Kidney tubule cell (primary cell): ENCODE data around the gene BYSL.

Source experiments
- DNase-seq: peaks from one replicate; pipeline ENCODE4 v3.0.0-alpha.2; 2018; ENCODE audit warnings: low spot score

The BYSL gene

GRCh38 chr6:41914869-41915530 is 6.3 kb upstream of the BYSL start:
- DNase-seq = peak; percentile 78

DNA sequence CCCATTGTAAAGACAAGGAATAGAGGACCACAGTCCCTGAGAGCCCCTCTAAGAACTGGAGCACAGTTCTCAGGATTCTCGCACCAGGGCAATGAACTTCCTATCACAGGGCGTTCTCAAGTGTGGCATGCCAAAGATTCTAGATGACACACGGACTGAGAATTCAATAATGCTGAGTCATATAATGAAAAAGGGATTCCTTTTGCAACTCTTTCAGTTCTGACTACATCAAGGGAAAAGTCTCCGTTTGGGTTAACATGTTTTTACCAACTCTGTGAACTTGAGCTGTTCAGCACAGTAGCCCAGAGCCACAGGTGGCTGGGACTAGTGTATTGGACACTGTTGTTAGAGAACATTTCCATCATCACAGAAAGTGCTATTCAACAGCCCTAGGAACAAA is 3.8 kb upstream of the BYSL start:
- DNase-seq = peak; percentile 94

DNA sequence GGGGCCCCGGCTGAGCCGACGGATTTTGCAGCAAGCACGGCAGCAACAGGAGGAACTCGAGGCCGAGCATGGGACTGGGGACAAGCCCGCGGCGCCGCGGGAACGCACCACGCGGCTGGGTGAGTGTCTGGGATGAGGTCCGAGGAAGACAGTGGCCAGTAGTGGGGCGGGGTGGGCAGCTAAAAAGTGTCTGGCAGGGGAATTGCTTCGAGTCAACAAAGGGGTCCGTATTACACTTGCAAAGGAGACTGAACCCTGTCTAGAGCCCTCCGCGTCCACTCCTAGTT is 356 bp downstream of the BYSL start:
- DNase-seq = no peak

GRCh38 chr6:41922154-41922553 is 855 bp downstream of the BYSL start:
- DNase-seq = no peak

DNA sequence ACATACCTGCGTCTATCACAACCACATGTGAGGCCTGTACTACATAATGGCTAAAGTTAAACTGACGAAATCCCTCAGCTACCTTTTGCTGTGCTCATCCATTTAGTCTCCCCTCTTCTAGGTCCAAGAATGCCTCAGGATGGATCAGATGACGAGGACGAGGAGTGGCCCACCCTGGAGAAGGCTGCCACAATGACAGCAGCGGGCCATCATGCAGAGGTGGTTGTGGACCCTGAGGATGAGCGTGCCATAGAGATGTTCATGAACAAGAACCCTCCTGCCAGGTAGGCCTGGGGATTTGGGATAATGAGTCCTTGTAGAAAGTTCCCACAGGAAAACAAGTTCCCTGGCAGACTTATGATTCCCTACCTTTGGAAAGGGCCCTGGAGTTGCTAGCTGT is 6.0 kb downstream of the BYSL start:
- no peak for DNase-seq

DNA sequence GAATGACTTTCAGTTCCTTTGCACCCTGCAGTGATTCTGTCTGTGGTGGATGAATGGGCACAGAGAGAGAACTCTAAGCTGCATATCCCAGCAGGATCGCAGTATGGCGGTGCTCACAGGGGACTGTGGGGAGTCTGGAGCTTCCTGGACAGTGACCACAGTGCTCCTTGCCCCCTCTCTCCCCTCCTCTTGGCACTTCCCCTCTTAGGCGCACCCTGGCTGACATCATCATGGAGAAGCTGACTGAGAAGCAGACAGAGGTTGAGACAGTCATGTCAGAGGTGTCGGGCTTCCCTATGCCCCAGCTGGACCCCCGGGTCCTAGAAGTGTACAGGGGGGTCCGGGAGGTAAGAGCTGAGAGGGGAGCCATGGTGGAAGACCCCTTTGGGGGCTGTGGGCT is 8.6 kb downstream of the BYSL start:
- DNase-seq = no peak

DNA sequence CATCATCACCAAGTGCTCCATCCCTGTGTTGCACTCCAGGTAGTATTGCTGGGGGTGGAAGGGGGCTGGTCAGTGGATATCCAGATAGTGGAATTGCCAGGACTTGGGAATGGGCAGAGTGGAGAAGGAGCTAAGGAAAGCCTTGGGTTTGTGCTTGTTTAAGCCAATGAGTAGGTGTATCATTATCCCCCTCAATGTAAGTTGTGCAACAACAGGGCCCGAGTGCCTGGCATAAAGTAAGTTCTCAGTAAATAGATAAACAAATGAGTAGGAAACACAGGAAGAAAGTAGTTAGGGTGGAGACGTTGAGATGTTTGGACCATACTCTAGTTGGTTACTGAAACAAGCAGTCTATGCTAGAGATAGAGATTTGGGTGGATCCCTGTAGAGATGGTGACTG is 10.5 kb downstream of the BYSL start:
- DNase-seq = no peak

DNA sequence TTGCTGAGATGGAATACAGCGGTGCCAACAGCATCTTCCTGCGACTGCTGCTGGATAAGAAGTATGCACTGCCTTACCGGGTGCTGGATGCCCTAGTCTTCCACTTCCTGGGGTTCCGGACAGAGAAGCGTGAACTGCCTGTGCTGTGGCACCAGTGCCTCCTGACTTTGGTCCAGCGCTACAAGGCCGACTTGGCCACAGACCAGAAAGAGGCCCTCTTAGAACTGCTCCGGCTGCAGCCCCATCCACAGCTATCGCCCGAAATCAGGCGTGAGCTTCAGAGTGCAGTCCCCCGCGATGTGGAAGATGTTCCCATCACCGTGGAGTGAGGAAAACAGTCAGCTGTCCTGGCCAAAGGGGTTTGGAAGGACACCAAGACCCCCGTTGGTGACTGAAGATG is 11.1 kb downstream of the BYSL start:
- no peak for DNase-seq

DNA sequence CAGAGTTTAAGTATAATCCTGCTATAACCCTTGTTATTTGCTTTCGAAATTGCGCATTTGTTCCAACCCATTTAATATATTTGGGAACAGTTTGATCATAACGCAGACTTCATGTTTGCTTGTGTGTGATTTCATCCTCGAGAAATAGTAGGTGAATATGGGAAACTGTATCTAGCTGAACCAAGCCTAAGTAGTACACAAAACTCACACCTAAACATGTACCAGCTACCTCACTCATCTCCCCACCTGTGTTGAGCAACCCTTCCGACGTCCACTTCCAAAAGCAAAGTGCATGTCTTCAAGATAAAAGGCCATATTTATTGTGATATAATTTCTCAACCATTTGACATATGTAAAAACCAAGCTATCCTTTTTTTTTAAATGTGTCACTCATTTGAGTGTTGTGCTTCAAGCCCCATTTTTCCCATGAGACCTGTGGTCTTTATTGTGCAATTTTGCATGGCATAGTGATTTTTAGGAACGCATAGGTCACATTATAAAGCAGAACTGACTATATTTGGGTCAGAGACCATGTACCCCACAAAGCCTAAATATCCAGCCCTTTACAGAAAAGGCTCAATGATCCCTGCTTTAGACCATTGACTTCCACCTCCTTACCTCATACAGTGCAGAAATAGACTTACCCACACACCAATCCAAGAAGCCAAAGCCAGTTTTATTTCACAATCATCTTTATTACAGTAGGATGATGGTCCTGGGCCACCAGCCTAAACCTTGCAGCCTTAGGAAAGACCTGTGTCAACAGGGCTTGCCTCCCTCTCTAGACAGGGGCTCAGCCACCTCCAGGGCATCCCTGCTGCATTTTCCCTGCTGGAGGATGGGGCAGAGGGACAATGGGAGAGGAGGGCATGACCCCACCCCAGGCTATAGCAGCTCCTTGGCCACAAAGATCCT is 13.2 kb downstream of the BYSL start:
- DNase-seq = no peak

DNA sequence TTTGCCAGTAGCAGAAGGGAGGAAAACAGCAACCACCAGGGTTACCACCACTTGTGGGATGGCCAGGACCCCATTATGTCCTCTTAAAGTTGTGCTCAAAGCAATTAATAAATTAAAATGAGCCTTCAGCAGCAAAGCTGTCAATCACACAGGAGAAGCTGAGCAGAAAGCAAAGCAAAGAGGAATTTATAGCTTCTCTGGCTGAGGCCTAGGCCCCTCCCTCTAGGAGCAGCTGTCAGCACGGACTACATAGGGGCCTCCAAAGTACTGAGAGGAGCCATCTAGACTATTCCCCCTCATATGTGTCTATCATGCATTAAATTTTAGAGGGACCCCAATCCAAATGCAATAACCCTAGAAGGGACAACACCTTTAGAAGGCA is 13.9 kb downstream of the BYSL start:
- no peak for DNase-seq

DNA sequence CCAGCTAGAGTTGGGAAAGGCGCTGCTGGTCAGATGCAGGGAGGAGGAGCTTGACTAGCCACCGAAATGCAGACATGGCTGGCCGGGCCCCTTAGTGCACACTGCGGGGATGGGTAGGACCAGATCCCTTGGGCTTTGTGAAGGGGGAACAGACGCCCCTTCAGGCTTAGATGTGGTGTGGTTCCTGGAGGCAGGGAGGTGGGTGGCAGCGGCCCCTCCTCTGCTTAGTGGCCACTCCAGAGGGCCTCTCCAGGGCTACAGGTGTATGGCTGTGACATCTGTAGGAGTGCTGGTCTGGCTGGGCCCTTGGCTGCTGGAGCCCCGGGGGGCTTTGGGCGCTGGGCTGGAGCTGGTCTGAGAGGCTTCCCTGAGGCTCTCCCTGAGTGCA is 14.4 kb downstream of the BYSL start:
- no peak for DNase-seq

- DNase-seq = peak; percentile 87
Observed at GRCh38 chr6:41936073-41936837, 15.0 kb downstream of the BYSL start.

GRCh38 chr6:41937472-41937860 is 16.2 kb downstream of the BYSL start:
- DNase-seq = no peak

DNA sequence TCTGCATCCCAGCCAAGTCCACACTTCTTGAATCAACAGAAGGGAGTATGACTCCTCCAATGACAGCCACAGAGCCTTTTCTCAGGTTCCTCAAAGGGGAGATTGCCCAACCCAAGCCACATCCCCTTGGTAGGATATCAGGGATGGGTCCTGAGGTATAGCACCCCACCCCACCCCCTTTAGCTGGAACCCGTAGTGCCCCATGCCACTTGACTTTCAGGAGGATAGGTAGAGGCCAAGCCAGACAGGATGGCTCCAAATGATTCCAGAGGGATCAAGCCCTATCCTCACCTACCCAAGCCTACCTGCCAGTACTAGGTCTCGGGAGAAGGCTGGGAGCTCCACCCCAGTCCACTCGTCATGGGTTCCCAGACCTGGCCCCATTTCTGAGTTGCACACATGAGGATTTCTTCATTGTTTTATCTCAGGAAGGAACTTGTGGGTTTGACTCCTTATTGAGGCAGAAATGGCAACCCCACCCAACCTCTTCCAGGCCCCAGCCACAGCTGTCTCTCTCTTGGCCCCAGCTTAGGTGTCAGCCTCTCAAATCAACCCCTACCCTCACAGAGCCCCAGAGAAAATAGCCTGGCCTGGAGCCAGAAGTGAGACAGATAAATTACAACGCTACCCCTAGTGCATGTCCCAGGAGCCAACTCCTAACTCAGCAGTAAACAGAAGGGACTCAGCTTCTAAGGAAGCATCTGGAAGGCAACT is 16.7 kb downstream of the BYSL start:
- no peak for DNase-seq

- no peak for DNase-seq
Observed at GRCh38 chr6:41938590-41939175, 17.4 kb downstream of the BYSL start.

GRCh38 chr6:41939176-41939847 is 18.0 kb downstream of the BYSL start:
- DNase-seq = peak; percentile 11

DNA sequence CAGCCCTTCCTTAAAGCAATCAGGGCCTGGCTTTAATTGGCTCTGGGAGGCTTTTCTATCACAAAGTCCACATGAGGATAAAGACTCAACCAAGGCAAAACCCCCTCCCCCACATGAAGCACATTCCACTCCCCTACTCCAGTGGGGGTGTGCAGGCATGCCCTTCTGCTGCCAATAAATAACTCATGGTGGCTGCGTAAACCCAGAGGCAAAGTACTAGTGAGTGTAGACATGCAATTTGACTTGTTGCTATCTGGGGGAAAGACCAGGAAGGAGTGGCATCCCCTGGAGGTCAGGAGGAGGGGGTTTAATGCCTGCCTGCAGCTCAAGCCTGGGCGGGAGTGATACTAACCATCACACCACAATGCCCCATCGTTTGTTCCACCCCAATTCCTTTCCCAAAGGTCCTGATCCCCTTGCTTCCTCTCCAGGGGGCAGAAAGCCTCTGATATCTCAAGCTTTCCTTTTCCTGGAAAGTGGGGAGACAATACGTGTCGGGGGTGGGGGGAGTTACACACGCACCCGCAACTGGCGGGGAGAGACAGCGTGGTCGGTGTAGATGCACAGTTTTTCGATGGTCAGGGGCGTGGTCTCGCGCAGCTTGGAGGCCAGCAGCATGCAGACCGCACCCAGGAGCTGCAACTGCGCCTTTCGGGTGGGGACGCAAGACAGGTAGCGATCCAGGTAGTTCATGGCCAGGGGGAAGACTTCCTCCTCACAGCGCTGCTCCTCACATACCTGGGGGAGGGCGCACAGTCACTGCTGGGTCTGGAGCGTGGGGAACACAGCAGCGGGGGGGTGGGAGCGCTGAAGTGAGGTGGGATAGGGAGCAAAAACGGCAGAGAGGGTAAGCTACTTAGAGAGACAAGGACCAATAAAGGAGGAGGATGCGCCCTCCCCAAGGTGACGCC is 18.8 kb downstream of the BYSL start:
- peak; percentile 22 for DNase-seq

- peak; percentile 40 for DNase-seq
Observed at GRCh38 chr6:41940759-41941279, 19.5 kb downstream of the BYSL start.

DNA sequence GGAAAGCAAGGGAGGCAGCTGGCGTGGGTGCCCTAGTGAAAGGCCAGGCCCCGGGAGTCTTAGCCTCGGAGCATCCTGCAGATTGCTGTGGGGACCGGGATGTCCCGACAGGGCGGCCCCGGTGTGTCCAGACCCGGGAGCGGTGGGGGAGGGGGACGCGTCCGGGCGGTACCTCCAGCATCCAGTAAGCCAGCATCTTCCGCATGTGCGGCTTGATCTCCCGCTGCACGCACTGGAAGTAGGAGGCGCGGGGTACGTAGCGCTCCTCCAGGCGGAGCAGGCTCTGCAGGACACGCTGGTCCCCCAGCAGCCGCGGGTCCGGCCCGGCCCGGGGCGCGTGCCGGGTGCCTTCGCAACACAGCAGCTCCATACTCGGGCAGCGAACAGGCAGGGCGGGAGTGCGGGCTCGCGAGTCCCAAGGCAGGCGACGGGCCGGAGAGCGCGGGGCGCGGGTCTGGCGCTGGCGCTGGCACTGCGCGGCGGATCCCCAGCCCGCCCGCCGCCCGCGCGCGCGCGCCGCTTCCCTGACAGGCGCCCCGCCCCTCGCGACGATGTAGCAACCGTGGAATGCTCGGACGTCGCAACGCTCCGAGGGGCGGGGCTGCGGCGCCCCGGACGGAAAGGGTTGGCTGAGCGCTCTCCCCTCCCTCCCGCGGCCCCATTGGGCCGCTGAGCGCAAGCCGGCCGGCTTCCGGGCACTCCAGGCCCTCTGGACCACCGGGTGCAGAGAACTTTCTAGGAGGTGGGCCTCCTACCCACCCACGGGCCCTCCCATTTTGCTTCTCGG is 20.2 kb downstream of the BYSL start, which contains the start of gene CCND3:
Gene CCND3, minus strand, starts transcription at position 529 of the 787 bp plus-strand sequence. Its CDS starts 159 bp downstream, at position 370.
- DNase-seq = no peak
